ENCODE data around the gene SPEG. TPM values are rescaled to one million over a fixed set of nuclear protein-coding genes. Genes with fewer than 3 reads are reported as not detected.

Gene SPEG
- total RNA-seq, 2 donors from 2014 or later: 0.86 TPM; not detected in 1

- no peak for ATAC-seq
- Mint-ChIP-seq H3K36me3 (no peaks in the 10 kb centered on the region), H3K27ac (no peak overlapping the region), H3K4me1 (ENCODE audit: low read depth in 2 of 2) (peaks cover 7 to 10% of the 10 kb centered on the region in 2 donors), H3K9me3 (no peaks in the 10 kb centered on the region), H3K4me3 (no peak overlapping the region), H3K27me3 (peaks cover 26 to 40% of the 10 kb centered on the region in 2 donors)
- no peak for DNase-seq (ENCODE audit: low spot score)
Measured at GRCh38 chr2:219437690-219438206, 3.1 kb downstream of the SPEG start.

GRCh38 chr2:219438453-219438852, 3.8 kb downstream of the SPEG start:
- peaks cover 7 to 13% of the 10 kb centered on the region in 2 donors for H3K4me1 Mint-ChIP-seq (ENCODE audit: low read depth in 2 of 2)
- peaks cover 26 to 39% of the 10 kb centered on the region in 2 donors for H3K27me3 Mint-ChIP-seq
- no peaks in the 10 kb centered on the region for H3K36me3 Mint-ChIP-seq
- H3K27ac Mint-ChIP-seq: no peak overlapping the region
- ATAC-seq (no peak), DNase-seq (ENCODE audit: low spot score) (no peak)
- H3K4me3 Mint-ChIP-seq: no peak overlapping the region
- no peaks in the 10 kb centered on the region for H3K9me3 Mint-ChIP-seq

DNA sequence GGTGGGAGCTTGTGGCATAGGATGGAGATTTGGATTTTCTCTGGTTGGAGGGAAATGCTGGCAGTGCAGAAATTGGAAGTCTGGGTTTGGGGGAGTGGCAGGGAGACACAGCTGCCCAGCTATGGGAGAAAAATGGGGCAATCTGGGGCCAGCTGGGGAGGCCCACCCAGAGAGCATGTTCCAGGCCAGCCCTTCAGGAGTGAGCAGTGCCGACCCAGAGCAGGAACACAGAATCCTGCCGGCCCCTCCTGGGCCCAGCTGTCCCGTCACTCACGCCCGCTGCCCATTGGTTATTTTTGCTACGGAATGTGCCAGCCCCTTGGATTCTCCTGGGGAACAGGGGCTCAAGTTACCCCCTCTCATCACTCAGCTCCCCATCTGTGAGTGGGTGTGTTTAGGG, 4.9 kb downstream of the SPEG start:
- no peaks in the 10 kb centered on the region for H3K36me3 Mint-ChIP-seq
- no peak for ATAC-seq
- no peak overlapping the region for H3K4me3 Mint-ChIP-seq
- H3K27me3 Mint-ChIP-seq: peaks cover 18 to 35% of the 10 kb centered on the region in 2 donors
- H3K27ac Mint-ChIP-seq: no peak overlapping the region
- H3K4me1 Mint-ChIP-seq (ENCODE audit: low read depth in 2 of 2): peaks cover 7 to 13% of the 10 kb centered on the region in 2 donors
- DNase-seq (ENCODE audit: low spot score): no peak
- no peaks in the 10 kb centered on the region for H3K9me3 Mint-ChIP-seq

GRCh38 chr2:219440388-219441256, 6.0 kb downstream of the SPEG start:
- ATAC-seq (no peak), DNase-seq (ENCODE audit: low spot score) (no peak)
- H3K27me3 Mint-ChIP-seq: peaks cover 18 to 38% of the 10 kb centered on the region in 2 donors
- peaks cover 7 to 13% of the 10 kb centered on the region in 2 donors for H3K4me1 Mint-ChIP-seq (ENCODE audit: low read depth in 2 of 2)
- no peaks in the 10 kb centered on the region for H3K36me3 Mint-ChIP-seq
- H3K4me3 Mint-ChIP-seq: peak overlapping the region; percentile 55
- no peaks in the 10 kb centered on the region for H3K9me3 Mint-ChIP-seq
- H3K27ac Mint-ChIP-seq: peak overlapping the region in 1 of 2 donors; percentile 49

- H3K27ac Mint-ChIP-seq: peak overlapping the region in 1 of 2 donors; percentile 49
- no peaks in the 10 kb centered on the region for H3K36me3 Mint-ChIP-seq
- ATAC-seq (peak; percentile 39 to 53), DNase-seq (ENCODE audit: low spot score) (no peak)
- peak overlapping the region; percentile 55 for H3K4me3 Mint-ChIP-seq
- no peaks in the 10 kb centered on the region for H3K9me3 Mint-ChIP-seq
- H3K4me1 Mint-ChIP-seq (ENCODE audit: low read depth in 2 of 2): peaks cover 7 to 13% of the 10 kb centered on the region in 2 donors
- H3K27me3 Mint-ChIP-seq: peaks cover 18 to 36% of the 10 kb centered on the region in 2 donors
Measured at GRCh38 chr2:219441451-219442255, 7.0 kb downstream of the SPEG start.

DNA sequence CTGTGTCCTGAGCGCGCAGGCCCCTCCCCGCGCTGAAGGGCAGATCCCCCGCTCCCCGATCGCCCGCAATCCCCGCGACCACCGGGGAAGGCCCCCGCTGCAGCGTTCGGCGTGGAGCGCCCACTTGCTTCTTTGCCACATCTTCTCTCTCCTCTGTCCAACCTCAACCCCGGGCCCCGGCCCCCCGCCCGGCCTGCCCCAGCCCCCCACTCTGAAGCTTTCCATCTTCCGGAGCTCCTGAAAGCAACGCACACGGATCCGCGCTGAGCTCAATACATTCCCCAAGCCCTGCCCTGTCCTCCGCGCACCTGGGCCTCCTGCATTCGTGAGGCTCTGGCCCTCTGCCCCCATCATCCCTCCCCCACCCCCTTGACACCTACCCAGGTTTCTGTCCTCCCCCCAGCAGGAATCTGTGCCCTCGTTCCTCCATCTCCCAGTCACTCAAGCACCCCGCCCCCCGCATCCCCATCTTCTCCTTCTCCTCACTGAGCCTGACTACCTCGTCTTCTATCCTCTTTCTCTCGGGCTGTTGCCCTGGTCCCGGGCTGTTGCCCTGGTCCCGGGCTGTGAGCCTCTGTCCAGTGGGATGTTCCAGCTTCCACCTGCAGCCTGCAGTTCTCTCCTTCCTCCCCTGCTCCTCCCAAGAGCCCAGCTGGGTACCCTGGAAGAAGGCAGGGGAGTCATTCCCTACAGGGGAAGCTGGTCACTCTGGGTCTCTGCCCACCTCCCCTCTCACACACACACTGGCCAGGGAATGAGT, 7.8 kb downstream of the SPEG start:
- Mint-ChIP-seq H3K9me3 (no peaks in the 10 kb centered on the region), H3K36me3 (no peaks in the 10 kb centered on the region), H3K27ac (peak overlapping the region in 1 of 2 donors; percentile 62), H3K27me3 (peaks cover 18 to 36% of the 10 kb centered on the region in 2 donors), H3K4me3 (peak overlapping the region; percentile 68), H3K4me1 (ENCODE audit: low read depth in 2 of 2) (peaks cover 7 to 13% of the 10 kb centered on the region in 2 donors)
- DNase-seq (ENCODE audit: low spot score): no peak
- ATAC-seq: no peak

GRCh38 chr2:219443016-219443696, 8.5 kb downstream of the SPEG start:
- peaks cover 18 to 36% of the 10 kb centered on the region in 2 donors for H3K27me3 Mint-ChIP-seq
- DNase-seq (ENCODE audit: low spot score) (no peak), ATAC-seq (no peak)
- peak overlapping the region in 1 of 2 donors; percentile 62 for H3K27ac Mint-ChIP-seq
- H3K36me3 Mint-ChIP-seq: no peaks in the 10 kb centered on the region
- peak overlapping the region; percentile 68 for H3K4me3 Mint-ChIP-seq
- peaks cover 7 to 13% of the 10 kb centered on the region in 2 donors for H3K4me1 Mint-ChIP-seq (ENCODE audit: low read depth in 2 of 2)
- H3K9me3 Mint-ChIP-seq: no peaks in the 10 kb centered on the region

- no peak for ATAC-seq
- no peak for DNase-seq (ENCODE audit: low spot score)
- Mint-ChIP-seq H3K4me1 (ENCODE audit: low read depth in 2 of 2) (peaks cover 7 to 13% of the 10 kb centered on the region in 2 donors), H3K9me3 (no peaks in the 10 kb centered on the region), H3K4me3 (no peak overlapping the region), H3K27ac (no peak overlapping the region), H3K27me3 (peaks cover 18 to 36% of the 10 kb centered on the region in 2 donors), H3K36me3 (no peaks in the 10 kb centered on the region)
Measured at GRCh38 chr2:219443697-219444023, 9.0 kb downstream of the SPEG start.

DNA sequence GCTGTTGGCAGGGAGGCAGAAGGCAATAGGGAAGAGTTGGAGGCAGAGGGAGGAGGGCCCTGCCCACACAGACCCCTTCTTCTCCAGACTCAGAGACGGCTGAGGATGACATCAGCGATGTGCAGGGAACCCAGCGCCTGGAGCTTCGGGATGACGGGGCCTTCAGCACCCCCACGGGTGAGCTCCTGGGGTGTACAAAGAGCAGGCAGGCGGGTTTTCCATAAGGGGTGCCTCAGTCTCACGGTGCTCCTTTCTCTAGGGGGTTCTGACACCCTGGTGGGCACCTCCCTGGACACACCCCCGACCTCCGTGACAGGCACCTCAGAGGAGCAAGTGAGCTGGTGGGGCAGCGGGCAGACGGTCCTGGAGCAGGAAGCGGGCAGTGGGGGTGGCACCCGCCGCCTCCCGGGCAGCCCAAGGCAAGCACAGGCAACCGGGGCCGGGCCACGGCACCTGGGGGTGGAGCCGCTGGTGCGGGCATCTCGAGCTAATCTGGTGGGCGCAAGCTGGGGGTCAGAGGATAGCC, 10.0 kb downstream of the SPEG start:
- Mint-ChIP-seq H3K4me1 (ENCODE audit: low read depth in 2 of 2) (peaks cover 7 to 13% of the 10 kb centered on the region in 2 donors), H3K9me3 (no peaks in the 10 kb centered on the region), H3K27ac (no peak overlapping the region), H3K27me3 (peaks cover 22 to 41% of the 10 kb centered on the region in 2 donors), H3K4me3 (no peak overlapping the region), H3K36me3 (no peaks in the 10 kb centered on the region)
- ATAC-seq (no peak), DNase-seq (ENCODE audit: low spot score) (no peak)

GRCh38 chr2:219445220-219445640, 10.6 kb downstream of the SPEG start:
- H3K9me3 Mint-ChIP-seq: no peaks in the 10 kb centered on the region
- H3K27ac Mint-ChIP-seq: no peak overlapping the region
- peaks cover 28 to 43% of the 10 kb centered on the region in 2 donors for H3K27me3 Mint-ChIP-seq
- H3K4me3 Mint-ChIP-seq: no peak overlapping the region
- H3K36me3 Mint-ChIP-seq: no peaks in the 10 kb centered on the region
- no peak for DNase-seq (ENCODE audit: low spot score)
- H3K4me1 Mint-ChIP-seq (ENCODE audit: low read depth in 2 of 2): peaks cover 7 to 13% of the 10 kb centered on the region in 2 donors
- ATAC-seq: no peak

GRCh38 chr2:219446101-219446504, 11.5 kb downstream of the SPEG start:
- ATAC-seq: no peak
- Mint-ChIP-seq H3K9me3 (no peaks in the 10 kb centered on the region), H3K36me3 (no peaks in the 10 kb centered on the region), H3K27ac (no peak overlapping the region), H3K4me3 (no peak overlapping the region), H3K4me1 (ENCODE audit: low read depth in 2 of 2) (peaks cover 2 to 7% of the 10 kb centered on the region in 2 donors), H3K27me3 (peaks cover 29 to 39% of the 10 kb centered on the region in 2 donors)
- DNase-seq (ENCODE audit: low spot score): no peak

DNA sequence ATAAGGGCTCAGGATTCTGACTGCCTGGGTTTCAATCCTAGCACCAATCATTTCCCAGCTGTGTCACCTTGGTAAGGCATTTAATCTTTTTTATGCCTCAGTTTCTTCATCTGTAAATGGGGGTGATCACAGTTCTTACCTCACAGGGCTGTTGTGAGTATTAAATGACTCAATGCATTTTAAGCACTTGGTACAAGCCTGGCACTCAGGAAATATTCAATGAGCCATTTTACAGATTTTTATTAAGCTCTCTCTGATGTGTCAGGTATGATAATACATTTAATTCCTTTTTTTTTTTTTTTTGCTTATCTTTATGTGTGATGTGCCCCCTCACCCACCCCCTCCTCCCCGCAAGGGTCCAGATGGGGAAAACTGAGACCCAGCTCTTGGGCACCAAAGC, 12.0 kb downstream of the SPEG start:
- H3K4me3 Mint-ChIP-seq: no peak overlapping the region
- no peaks in the 10 kb centered on the region for H3K36me3 Mint-ChIP-seq
- H3K27ac Mint-ChIP-seq: no peak overlapping the region
- DNase-seq (ENCODE audit: low spot score) (no peak), ATAC-seq (no peak)
- no peaks in the 10 kb centered on the region for H3K9me3 Mint-ChIP-seq
- H3K27me3 Mint-ChIP-seq: peaks cover 26 to 34% of the 10 kb centered on the region in 2 donors
- peaks cover 0 to 5% of the 10 kb centered on the region in 2 donors for H3K4me1 Mint-ChIP-seq (ENCODE audit: low read depth in 2 of 2)

Measured in natural killer cell treated with Interleukin-12 subunit alpha and Interleukin-12 subunit beta and Interleukin-15 and Interleukin-18, amount 100 ng/mL, for 72 hours (primary cell).